Neural progenitor cell (in vitro differentiated cells): ENCODE results near the gene STRN3.
"Not testable (repeated sequence)": the region's sequence is repeated elsewhere in the genome, so short reads cannot be mapped to it uniquely, and the experiment has no call there.

Experiments
- CTCF ChIP-seq: fragments of 200-600 bp; sonication (generic); IDR thresholded peaks from 2 replicates; pipeline ENCODE4 v1.5.1; 2017; ENCODE audit warnings: antibody characterized with exemption, mild to moderate bottlenecking
- EZH2 ChIP-seq: fragments of 200-600 bp; sonication (generic); IDR thresholded peaks from 2 replicates; pipeline ENCODE4 v1.6.1; 2017; ENCODE audit warnings: antibody characterized with exemption, mild to moderate bottlenecking, moderate library complexity
- EZH2phosphoT487 ChIP-seq: fragments of 200-600 bp; sonication (generic); IDR thresholded peaks from 2 replicates; pipeline ENCODE4 v1.6.1; 2017; ENCODE audit warnings: antibody characterized with exemption

DNA sequence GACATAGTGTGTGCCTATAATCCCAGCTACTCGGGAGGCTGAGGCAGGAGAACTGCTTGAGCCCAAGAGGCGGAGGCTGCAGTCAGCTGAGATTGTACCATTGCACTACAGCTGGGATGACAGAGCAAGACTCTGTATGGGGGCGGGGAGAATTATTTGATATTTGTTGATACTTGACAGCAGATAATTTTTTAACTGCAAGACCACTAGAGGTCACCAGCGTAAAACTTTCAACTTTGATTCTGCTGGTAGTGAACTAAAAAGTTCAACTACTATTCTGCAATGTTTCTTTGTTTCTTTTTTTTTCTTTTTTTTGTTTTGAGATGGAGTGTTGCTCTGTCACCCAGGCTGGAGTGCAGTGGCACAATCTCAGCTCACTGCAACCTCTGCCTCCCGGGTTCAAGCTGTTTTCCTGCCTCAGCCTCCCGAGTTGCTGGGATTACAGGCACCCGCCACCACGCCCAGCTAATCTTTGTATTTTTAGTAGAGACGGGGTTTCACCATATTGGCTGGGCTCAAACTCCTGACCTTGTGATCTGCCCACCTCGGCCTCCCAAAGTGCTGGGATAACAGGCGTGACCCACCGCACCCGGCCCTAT, 46.0 kb downstream of the STRN3 start:
- TF ChIP-seq CTCF: peak; percentile 57
- TF ChIP-seq EZH2, EZH2phosphoT487: not testable (repeated sequence)
